VCaP (cell line): ENCODE results near the gene ROBO1.

ENCODE experiments used
- H3K27ac ChIP-seq: fragments of 450-650 bp; 2 replicates; pipeline ENCODE4 v1.5.1; 2017
- CTCF ChIP-seq: fragments of 450-650 bp; conservative IDR thresholded peaks from 2 replicates; pipeline ENCODE4 v1.5.1; 2017; ENCODE audit warnings: mild to moderate bottlenecking, moderate library complexity

Gene ROBO1

GRCh38 chr3:79383402-79384012, 384.3 kb downstream of the ROBO1 start:
- H3K27ac ChIP-seq = no peak overlapping the region

GRCh38 chr3:79380581-79380980, 387.2 kb downstream of the ROBO1 start:
- no peak for TF ChIP-seq CTCF
- no peak overlapping the region for H3K27ac ChIP-seq

More at GRCh38 chr3:79383402-79384012, 384.3 kb downstream of the ROBO1 start:
- no peak for TF ChIP-seq CTCF

DNA sequence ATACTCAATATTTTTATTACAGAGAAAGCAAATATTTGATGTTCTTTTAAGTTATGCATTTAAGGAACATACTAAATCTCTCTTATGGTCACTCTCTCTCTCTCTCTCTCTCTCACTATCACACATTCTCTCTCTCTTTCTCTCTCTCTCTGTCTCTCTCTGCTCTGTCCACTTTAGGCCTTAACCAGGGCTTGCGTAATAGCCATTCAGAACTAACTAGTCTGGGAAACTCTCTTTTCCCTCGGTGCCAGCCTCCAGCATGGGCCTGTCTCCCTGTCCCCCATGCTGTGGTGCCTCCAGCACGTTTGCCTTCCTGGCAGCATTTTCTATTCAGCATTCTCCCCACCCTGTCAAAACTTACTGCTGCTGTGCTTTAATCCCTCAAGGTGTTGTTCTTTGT, 389.7 kb downstream of the ROBO1 start:
- H3K27ac ChIP-seq = peak overlapping the region; percentile 69
- TF ChIP-seq CTCF = no peak

DNA sequence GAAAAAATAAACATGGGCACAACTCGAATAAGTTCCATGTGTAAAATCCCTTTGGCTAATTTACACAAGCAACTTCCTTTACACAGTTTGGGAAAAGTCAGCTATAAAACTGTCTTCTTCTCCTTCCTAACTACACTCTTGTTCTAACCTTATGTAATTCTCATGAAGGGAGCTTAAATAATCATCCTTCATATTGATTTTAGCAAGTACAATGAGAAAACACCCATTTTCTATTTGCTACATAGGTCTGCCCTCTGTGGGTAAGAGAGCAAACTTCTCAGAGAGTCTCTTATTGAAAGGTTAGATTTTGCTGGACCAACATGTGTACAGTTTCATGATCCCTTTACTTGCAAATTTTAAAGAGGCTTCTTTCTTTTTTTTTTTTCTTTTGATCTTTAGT, 398.5 kb downstream of the ROBO1 start:
- peak overlapping the region; percentile 15; the same call in 1 of the 2 replicates for H3K27ac ChIP-seq
- peak; percentile 71 for TF ChIP-seq CTCF

DNA sequence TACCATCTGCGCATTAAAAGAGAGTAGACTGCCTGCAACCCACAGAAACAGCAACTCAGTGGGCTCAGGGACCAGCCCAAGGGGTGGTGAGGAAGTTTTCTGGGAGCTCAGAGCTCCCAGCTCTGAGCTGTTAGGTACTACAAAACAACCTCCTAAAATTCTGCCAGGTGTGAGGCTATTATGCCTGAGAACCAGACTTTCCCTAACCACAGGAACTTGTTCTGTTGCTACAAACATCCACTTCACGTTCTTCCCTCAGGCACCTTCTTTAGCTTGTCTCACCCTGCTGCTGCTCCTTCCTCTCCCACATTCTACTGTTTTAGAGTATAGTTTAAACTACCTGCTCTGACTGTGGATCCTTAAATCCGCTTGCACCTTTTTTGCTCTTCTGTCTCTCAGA, 399.4 kb downstream of the ROBO1 start:
- TF ChIP-seq CTCF = no peak
- no peak overlapping the region for H3K27ac ChIP-seq

GRCh38 chr3:79367803-79368202, 400.0 kb downstream of the ROBO1 start:
- no peak overlapping the region for H3K27ac ChIP-seq
- no peak for TF ChIP-seq CTCF

GRCh38 chr3:79367066-79367465, 400.7 kb downstream of the ROBO1 start:
- H3K27ac ChIP-seq = no peak overlapping the region
- TF ChIP-seq CTCF = no peak
